Activated CD8-positive, alpha-beta memory T cell treated with anti-CD3 and anti-CD28 coated beads, Interleukin-2, amount 50 U/mL, for 4 hours (primary cell): ENCODE measurements around the gene MAP2K2.

Source experiments
- DNase-seq: peaks from one replicate; pipeline ENCODE4 v3.0.0-alpha.2; 2020

The MAP2K2 gene

GRCh38 chr19:4097501-4097900 is 26.4 kb downstream of the MAP2K2 start:
- DNase-seq = no peak

GRCh38 chr19:4096049-4096892 is 27.7 kb downstream of the MAP2K2 start:
- DNase-seq = no peak

- no peak for DNase-seq
Measured at GRCh38 chr19:4095488-4095844, 28.5 kb downstream of the MAP2K2 start.

GRCh38 chr19:4094761-4095487 is 29.0 kb downstream of the MAP2K2 start:
- DNase-seq = no peak

- no peak for DNase-seq
Measured at GRCh38 chr19:4094291-4094690, 29.6 kb downstream of the MAP2K2 start.

GRCh38 chr19:4093643-4094175 is 30.2 kb downstream of the MAP2K2 start:
- DNase-seq = no peak

- DNase-seq = no peak
Measured at GRCh38 chr19:4090356-4091220, 33.3 kb downstream of the MAP2K2 start.

GRCh38 chr19:4089946-4090345 is 34.0 kb downstream of the MAP2K2 start:
- no peak for DNase-seq

GRCh38 chr19:4089400-4089908 is 34.5 kb downstream of the MAP2K2 start:
- DNase-seq = no peak

GRCh38 chr19:4088975-4089374 is 34.9 kb downstream of the MAP2K2 start:
- no peak for DNase-seq

GRCh38 chr19:4087787-4088679 is 35.9 kb downstream of the MAP2K2 start:
- no peak for DNase-seq

GRCh38 chr19:4086411-4086867 is 37.5 kb downstream of the MAP2K2 start:
- no peak for DNase-seq

GRCh38 chr19:4084547-4084877 is 39.4 kb downstream of the MAP2K2 start:
- no peak for DNase-seq

GRCh38 chr19:4083677-4084546 is 40.0 kb downstream of the MAP2K2 start:
- DNase-seq = no peak

- DNase-seq = no peak
Measured at GRCh38 chr19:4082172-4082571, 41.8 kb downstream of the MAP2K2 start.

- no peak for DNase-seq
Measured at GRCh38 chr19:4081441-4082129, 42.3 kb downstream of the MAP2K2 start.

GRCh38 chr19:4080473-4080872 is 43.4 kb downstream of the MAP2K2 start:
- no peak for DNase-seq

- DNase-seq = peak; percentile 62
Measured at GRCh38 chr19:4077800-4078684, 45.9 kb downstream of the MAP2K2 start.

- DNase-seq = no peak
Measured at GRCh38 chr19:4077007-4077374, 46.9 kb downstream of the MAP2K2 start.
